GM12872 (cell line): Measurements from ENCODE around the gene TMEM8B.

ENCODE experiments used
- TF ChIP-seq, protein P1 (sequence below): IDR thresholded peaks from 3 replicates; pipeline ENCODE4 v1.5.1; 2011; ENCODE audit warnings: low read depth, mild to moderate bottlenecking, low read length, moderate library complexity; ENCODE audit not compliant: insufficient read depth

TMEM8B gene

DNA sequence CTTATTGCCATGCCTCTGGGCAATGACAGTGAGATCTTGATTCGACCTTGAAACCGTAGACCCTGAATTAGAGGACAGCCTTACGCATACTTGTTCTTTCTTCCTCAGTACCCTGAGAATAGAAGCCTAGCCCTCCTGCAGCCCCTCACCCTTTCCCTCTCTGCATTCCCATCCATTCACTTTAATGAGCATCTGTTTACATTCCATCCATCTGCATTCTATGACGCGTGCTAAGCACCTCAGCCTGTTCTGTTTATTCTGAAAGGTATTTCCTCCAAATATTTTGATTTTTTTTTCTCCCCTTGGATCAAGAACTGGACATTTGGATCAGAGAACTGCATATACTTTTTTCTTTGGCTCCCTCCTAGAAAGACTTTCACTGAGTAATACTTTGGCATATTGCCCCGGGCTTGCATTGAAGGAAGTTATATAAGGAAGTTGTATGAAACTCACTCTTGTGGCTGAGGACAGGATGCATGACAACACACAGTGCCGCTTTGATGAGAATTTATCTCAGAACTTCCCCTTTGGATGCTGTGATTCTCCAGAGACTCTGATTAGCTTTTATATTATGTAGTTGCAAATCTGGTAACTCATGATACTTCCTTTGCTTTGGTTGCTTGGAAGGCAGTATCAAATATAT is 15.7 kb downstream of the TMEM8B start:
- TF ChIP-seq, protein P1, sequence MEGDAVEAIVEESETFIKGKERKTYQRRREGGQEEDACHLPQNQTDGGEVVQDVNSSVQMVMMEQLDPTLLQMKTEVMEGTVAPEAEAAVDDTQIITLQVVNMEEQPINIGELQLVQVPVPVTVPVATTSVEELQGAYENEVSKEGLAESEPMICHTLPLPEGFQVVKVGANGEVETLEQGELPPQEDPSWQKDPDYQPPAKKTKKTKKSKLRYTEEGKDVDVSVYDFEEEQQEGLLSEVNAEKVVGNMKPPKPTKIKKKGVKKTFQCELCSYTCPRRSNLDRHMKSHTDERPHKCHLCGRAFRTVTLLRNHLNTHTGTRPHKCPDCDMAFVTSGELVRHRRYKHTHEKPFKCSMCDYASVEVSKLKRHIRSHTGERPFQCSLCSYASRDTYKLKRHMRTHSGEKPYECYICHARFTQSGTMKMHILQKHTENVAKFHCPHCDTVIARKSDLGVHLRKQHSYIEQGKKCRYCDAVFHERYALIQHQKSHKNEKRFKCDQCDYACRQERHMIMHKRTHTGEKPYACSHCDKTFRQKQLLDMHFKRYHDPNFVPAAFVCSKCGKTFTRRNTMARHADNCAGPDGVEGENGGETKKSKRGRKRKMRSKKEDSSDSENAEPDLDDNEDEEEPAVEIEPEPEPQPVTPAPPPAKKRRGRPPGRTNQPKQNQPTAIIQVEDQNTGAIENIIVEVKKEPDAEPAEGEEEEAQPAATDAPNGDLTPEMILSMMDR: no peak

DNA sequence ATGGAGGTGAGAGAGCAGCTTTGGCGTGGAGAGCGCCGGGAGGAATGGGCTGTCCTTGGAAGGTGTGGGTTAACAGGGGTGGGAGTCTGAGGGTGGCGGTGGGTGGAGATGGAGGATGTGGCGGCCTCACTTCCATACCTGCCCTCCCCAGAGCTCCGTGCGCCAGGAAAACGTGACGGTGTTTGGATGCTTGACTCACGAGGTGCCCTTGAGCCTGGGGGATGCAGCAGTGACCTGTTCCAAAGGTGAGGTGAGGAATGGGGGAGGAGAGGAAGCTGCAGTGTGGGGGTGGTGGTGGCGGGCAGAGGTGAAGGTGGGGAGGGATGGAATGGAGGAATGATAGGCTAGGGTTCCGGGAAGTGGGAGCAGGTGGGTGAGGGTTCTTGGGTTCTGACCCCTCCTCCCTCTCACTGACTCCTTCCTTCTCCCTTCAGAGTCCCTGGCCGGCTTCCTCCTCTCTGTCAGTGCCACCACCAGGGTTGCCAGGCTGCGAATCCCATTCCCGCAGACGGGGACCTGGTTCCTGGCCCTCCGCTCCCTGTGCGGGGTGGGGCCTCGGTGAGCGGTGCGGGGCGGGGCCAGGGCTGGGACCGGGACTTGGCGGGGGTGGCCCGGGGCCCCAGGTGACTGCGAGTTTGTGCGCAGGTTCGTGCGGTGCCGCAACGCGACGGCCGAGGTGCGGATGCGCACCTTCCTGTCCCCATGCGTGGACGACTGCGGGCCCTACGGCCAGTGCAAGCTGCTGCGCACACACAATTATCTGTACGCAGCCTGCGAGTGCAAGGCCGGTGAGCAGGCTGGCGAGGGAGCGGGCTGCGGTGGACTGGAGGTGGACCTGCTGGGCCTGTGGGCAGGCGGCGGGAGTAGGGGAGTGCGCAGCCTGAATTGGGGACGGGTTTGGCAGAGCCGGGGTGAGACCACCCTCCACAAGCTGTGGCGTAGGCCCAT is 17.1 kb downstream of the TMEM8B start:
- TF ChIP-seq, protein P1: no peak

DNA sequence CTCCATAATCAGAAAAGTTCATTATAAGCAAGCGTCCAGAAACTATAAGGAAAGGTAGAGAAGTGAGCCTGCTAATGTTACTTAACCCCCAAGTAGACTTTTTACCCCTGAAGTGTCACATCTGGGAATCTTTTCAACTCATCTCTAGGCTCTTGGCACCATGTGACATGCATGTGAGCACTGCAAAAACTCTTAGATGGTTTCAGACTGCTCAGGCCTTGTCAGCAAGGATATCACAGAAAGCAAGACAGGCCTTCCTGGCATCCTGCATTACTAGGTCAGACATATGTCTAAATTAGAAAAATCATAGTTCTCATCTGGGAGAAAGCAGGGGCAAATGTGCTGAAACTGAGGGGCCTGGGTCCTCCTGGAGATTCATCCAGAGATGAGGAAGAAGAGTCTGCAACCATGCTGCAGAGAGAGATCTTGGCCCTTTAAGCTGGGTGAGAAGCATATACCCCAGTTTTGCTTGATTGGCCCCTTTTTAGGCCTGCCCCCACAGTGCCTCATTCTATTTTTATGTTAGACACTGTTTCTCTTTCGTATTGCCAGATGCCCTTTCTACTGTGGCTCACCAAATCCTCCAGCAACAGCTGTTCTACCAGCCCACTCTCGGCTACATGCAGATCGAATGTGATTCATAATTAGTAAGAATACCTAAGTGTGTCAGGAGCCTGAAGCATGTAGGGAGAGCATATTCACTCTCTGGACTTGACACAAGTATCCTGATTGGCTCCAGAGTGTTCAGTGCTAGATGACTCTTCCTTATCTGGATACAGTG is 19.0 kb downstream of the TMEM8B start:
- TF ChIP-seq, protein P1: no peak

DNA sequence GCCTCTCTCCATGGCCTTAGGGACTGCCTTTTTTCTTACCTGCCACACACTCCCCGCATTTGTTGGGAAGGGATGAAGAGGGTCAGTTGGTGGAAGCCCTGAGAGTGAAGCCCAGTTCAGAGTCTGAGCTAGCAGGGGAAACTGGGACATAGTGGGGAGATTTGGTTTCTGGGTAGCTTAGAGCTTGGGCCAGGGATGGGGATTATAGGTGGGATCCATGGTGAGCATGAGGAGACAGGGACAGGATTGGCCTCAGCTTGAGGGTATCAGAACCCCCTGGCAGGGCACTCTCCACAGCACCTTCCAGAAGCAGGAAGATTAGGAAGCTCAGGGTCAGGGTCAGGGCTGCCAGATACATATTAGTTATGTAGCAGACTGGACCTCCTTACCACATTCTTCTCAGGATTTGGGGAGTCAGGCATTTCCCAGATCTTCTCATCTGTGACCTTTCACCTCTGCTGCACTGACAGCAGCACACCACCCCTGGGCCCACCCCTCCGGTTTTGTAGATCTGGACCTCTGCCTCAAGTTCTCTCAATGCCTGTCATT is 23.3 kb downstream of the TMEM8B start:
- TF ChIP-seq, protein P1: no peak

DNA sequence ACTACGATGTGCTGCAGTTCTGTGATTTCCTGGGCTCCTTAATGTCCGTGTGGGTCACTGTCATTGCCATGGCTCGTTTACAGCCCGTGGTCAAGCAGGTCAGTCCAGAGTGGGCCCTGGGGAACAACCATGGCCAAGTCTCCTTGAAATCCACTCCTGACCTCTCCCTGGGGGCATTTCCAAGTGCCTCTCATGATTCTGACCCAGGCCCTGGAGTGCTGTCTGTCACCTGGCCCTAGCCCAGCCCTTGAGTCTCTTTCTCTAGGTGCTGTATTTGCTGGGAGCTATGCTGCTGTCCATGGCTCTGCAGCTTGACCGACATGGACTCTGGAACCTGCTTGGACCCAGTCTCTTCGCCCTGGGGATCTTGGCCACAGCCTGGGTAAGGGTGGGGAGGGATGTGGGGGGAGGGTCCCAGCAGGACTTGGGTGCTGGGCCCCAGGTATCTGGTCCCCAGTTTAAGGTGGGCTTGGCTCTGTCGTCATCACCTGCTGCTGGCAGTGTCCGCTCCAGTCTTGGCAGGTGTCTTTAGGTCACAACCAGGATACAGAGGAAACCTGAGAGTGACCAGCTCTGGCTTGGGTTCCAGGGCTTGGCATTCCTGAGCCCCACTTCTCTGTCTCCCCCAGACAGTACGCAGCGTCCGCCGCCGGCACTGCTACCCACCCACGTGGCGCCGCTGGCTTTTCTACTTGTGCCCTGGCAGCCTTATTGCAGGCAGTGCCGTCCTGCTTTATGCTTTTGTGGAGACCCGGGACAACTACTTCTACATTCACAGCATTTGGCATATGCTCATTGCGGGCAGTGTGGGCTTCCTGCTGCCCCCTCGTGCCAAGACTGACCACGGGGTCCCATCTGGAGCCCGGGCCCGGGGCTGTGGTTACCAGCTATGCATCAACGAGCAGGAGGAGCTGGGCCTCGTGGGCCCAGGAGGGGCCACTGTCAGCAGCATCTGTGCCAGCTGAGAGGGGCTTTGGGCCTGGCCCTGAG is 24.1 kb downstream of the TMEM8B start:
- TF ChIP-seq, protein P1: no peak

DNA sequence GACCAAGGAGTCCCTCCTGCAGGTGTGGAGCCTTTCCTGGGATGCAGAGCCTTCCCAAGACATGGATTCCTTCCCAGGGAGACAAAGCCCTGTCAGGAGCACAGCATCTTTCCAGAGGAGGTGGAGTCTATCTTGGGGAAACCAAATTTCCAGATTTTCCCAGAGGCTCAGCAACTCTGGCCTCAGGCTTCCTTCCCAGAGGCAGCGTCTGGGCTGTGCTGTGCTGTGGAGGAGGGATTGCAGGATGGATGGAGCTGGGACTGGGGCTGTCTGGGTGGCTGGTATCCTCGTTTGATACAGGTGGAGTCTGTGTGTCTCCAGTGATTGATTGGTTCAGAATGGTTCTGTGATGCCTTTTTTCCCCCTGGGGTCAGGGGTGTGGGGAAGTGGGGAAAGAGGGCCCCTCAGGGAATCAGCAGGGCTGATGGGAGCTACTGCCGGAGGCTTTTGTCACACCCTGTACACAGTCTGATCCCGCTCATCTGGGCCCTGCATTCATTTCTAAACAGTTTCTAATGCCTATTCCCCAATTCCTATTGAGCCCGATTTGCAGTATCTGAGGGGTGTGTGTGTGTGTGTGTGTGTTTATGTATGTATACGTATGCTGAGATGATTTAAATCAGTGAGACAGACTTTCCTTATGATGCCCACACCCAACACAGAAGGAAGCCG is 25.2 kb downstream of the TMEM8B start:
- TF ChIP-seq, protein P1: no peak
